ENCODE data around the gene AMY1B.
"Not testable (repeated sequence)": the region's sequence is repeated elsewhere in the genome, so short reads cannot be mapped to it uniquely, and the experiment has no call there.

The AMY1B gene

DNA sequence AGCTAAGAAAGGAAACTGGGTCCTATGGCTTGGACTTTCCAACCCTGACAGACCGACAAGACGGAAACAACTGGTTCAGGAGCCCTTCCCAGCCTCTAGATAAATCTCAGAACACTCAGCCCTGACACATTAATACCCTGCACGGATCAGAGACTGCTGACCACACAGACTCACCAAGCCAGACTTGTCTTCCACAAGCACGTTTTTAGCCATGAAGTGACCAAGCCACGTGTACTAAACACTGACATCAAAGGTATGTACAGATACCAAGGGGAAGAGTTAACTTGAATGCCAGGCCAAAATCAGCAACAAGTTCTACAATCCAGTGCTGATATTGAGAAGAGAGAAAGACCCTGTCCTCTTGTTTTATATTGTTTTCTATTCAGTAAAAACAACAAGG, at the start of gene AMY1B:
AMY1B (minus strand) TSS at position 101 of the 400 bp plus-strand sequence. CDS start 571 bp downstream, outside the sequence.
- DNase-seq (ENCODE audit: low spot score): not testable (repeated sequence)

DNA sequence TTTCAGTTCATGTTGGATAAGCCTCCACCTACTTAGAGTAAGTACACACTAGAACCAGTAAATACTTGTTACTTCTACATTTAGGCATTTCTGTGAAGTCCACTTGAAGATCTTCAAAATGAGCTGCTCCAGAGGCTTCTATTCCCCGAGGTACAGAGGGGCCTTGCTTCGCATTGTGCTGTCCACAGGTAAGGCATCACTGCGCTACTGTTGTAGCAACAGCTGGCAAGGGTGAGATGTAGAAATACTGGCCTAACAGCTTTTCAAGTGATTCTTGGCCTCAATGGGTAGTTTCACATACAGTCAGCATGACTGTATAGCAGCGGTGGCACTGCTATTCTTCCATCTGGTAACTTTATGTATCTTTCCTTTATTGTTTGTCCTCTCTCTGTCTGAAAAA, 49.0 kb upstream of the AMY1B start:
- DNase-seq (ENCODE audit: low spot score): not testable (repeated sequence)

- not testable (repeated sequence) for DNase-seq (ENCODE audit: low spot score)
Measured at GRCh38 chr1:103744449-103744848, 48.4 kb upstream of the AMY1B start.

DNA sequence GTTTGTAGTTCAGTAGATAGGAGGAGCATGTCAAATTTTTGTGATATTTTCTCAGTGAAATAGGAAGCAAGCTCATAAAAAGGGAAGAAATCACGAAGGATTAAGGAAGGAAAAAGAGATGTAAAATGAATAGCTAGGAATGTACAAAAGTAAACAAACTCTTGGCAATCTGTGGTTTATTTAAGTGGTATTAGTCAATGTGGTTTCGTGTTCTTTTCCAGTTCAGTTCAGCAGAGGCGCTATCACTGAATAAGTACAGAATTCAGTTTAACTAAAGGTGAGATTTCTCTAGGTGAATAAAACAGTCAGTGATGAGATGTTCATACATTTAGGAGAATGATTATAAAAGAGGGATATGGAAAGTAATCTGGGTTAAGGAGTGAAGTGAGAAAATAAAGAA, 42.0 kb upstream of the AMY1B start:
- DNase-seq (ENCODE audit: low spot score): not testable (repeated sequence)

GRCh38 chr1:103735334-103735733, 39.3 kb upstream of the AMY1B start:
- DNase-seq (ENCODE audit: low spot score): not testable (repeated sequence)

- not testable (repeated sequence) for DNase-seq (ENCODE audit: low spot score)
Measured at GRCh38 chr1:103721473-103721872, 25.5 kb upstream of the AMY1B start.

DNA sequence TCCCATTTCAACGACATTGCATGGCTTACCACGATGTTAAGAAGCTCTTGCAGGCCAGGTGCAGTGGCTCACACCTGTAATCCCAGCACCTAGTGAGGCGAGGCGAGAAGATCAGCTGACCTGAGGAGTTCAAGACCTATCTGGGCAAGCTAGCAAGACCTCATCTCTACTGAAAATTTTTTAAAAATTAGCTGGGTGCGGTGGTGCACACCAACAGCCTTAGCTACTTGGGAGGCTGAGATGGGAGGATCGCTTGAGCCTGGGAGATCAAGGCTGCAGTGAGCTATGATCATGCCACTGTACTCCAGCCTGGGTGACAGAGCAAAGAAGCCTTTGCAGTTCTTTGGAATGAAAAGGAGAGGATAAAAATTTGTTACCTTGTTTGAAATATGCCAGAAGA, 21.4 kb upstream of the AMY1B start:
- not testable (repeated sequence) for DNase-seq (ENCODE audit: low spot score)

- DNase-seq (ENCODE audit: low spot score): not testable (repeated sequence)
Measured at GRCh38 chr1:103710381-103710780, 14.4 kb upstream of the AMY1B start.

DNA sequence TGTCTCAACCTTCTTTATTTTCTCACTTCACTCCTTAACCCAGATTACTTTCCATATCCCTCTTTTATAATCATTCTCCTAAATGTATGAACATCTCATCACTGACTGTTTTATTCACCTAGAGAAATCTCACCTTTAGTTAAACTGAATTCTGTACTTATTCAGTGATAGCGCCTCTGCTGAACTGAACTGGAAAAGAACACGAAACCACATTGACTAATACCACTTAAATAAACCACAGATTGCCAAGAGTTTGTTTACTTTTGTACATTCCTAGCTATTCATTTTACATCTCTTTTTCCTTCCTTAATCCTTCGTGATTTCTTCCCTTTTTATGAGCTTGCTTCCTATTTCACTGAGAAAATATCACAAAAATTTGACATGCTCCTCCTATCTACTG, 11.7 kb upstream of the AMY1B start:
- DNase-seq (ENCODE audit: low spot score): not testable (repeated sequence)

DNA sequence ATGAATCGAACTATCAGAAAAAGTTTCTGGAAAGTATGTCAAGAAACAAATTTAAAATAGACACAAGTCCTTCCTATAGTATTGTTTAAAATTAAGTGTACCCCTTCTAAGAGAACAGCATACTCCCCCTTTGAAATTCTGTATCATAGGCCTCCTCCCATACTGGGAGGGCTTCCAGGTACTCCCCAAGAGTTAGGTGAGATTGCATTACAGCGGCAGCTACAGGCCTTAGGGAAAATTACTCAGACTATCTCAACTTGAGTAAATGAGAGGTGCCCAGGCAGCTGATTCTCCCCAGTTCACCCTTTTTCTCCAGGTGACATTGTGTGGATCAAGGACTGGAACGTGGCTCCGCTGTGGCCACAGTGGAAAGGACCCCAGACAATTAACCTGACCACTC, 5.2 kb upstream of the AMY1B start:
- not testable (repeated sequence) for DNase-seq (ENCODE audit: low spot score)

- DNase-seq (ENCODE audit: low spot score): not testable (repeated sequence)
Measured at GRCh38 chr1:103700669-103701068, 4.7 kb upstream of the AMY1B start.

DNA sequence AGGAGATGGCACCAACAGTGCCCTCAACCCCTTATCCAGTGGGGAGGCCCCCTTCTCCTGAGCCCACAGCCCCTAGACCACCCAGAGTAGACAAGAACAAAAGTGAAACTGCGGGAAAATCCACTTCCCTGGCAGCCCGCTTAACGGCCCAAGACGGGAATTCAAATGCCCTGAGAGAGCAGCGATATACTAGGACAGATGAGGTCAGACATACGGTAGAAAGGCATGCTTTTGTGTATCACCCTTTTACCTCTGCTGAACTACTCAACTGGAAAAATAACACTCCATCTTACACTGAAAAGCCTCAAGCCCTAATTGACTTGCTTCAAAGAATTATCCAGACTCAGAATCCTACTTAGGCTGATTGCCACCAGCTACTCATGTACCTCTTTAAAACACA, 1.4 kb upstream of the AMY1B start:
- DNase-seq (ENCODE audit: low spot score): not testable (repeated sequence)

GRCh38 chr1:103676335-103676734, 19.7 kb downstream of the AMY1B start:
- DNase-seq (ENCODE audit: low spot score): not testable (repeated sequence)

GRCh38 chr1:103655460-103655859, 40.5 kb downstream of the AMY1B start, which contains the start of gene AMY1A:
TSS of gene AMY1A (plus strand) at chr1:103655760. CDS start at chr1:103656331, 571 bp downstream.
- DNase-seq (ENCODE audit: low spot score): not testable (repeated sequence)

- not testable (repeated sequence) for DNase-seq (ENCODE audit: low spot score)
Measured at GRCh38 chr1:103654133-103654532, 41.9 kb downstream of the AMY1B start.

GRCh38 chr1:103650889-103651288, 45.1 kb downstream of the AMY1B start:
- not testable (repeated sequence) for DNase-seq (ENCODE audit: low spot score)

DNA sequence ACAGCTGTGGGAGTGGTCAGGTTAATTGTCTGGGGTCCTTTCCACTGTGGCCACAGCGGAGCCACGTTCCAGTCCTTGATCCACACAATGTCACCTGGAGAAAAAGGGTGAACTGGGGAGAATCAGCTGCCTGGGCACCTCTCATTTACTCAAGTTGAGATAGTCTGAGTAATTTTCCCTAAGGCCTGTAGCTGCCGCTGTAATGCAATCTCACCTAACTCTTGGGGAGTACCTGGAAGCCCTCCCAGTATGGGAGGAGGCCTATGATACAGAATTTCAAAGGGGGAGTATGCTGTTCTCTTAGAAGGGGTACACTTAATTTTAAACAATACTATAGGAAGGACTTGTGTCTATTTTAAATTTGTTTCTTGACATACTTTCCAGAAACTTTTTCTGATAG, 45.7 kb downstream of the AMY1B start:
- not testable (repeated sequence) for DNase-seq (ENCODE audit: low spot score)

DNA sequence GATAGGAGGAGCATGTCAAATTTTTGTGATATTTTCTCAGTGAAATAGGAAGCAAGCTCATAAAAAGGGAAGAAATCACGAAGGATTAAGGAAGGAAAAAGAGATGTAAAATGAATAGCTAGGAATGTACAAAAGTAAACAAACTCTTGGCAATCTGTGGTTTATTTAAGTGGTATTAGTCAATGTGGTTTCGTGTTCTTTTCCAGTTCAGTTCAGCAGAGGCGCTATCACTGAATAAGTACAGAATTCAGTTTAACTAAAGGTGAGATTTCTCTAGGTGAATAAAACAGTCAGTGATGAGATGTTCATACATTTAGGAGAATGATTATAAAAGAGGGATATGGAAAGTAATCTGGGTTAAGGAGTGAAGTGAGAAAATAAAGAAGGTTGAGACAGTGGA, 52.1 kb downstream of the AMY1B start:
- DNase-seq (ENCODE audit: low spot score): not testable (repeated sequence)

DNA sequence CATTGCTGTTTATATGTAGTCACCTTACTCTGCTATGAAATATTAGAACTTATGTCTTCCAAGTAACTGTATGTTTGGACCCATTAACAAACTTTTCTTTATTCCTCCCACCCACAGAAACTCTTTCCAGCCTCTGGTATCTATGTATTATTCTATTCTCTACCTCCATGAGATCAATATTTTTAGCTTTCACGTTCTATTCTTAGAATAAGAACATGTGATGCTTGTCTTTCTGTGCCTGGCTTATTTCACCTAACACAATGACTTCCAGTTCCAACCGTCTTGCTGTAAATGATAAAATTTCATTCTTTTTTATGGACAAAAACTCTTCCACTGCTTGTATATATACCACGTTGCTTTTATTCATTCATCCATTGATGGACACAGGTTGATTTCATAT, 54.8 kb downstream of the AMY1B start:
- DNase-seq (ENCODE audit: low spot score): not testable (repeated sequence)

Data from pons (tissue), 1 donor.